GM13977 (cell line): ENCODE data around the gene RSU1.
"Not testable (repeated sequence)": the region's sequence is repeated elsewhere in the genome, so short reads cannot be mapped to it uniquely, and the experiment has no call there.

Experiments
- DNase-seq: peaks from one replicate; pipeline ENCODE4 v3.0.0; 2012; ENCODE audit warnings: low spot score
- CTCF ChIP-seq: IDR thresholded peaks from 2 replicates; pipeline ENCODE4 v1.5.1; 2012; ENCODE audit warnings: mild to moderate bottlenecking, control low read depth; ENCODE audit not compliant: insufficient read depth; ENCODE audit errors: extremely low read depth, missing control alignments
- in situ Hi-C: fragments of 300-500 bp; cut with MboI; formaldehyde crosslinking; loops from one replicate; pipeline ENCODE4 v1.12.0; 2022; ENCODE audit warnings: low sequenced_read_pairs, low pct_unique_long_range_greater_than_20kb, mixed read lengths, inconsistent platforms; ENCODE audit not compliant: unreplicated experiment

RSU1 gene

GRCh38 chr10:16761300-16761699 is 55.9 kb downstream of the RSU1 start:
- DNase-seq = no peak
- TF ChIP-seq CTCF = no peak
- in situ Hi-C loops = no loop called here

- DNase-seq = no peak
- in situ Hi-C loops = no loop called here
- TF ChIP-seq CTCF = no peak
Measured at GRCh38 chr10:16756561-16757221, 60.5 kb downstream of the RSU1 start.

- in situ Hi-C loops = no loop called here
- TF ChIP-seq CTCF = no peak
- no peak for DNase-seq
Measured at GRCh38 chr10:16754765-16755164, 62.5 kb downstream of the RSU1 start.

GRCh38 chr10:16752849-16753248 is 64.4 kb downstream of the RSU1 start:
- in situ Hi-C loops, DNase-seq: not testable (repeated sequence)

- no peak for DNase-seq
- no peak for TF ChIP-seq CTCF
- in situ Hi-C loops = no loop called here
Measured at GRCh38 chr10:16752099-16752498, 65.1 kb downstream of the RSU1 start.

GRCh38 chr10:16751244-16751643 is 66.0 kb downstream of the RSU1 start:
- in situ Hi-C loops = no loop called here
- no peak for TF ChIP-seq CTCF

GRCh38 chr10:16750461-16750860 is 66.8 kb downstream of the RSU1 start:
- no peak for DNase-seq
- TF ChIP-seq CTCF = no peak
- in situ Hi-C loops = no loop called here

More at GRCh38 chr10:16751244-16751643, 66.0 kb downstream of the RSU1 start:
- no peak for DNase-seq
